ENCODE data around the gene LRRC8A.
"Not testable (repeated sequence)": the region's sequence is repeated elsewhere in the genome, so short reads cannot be mapped to it uniquely, and the experiment has no call there.

LRRC8A gene

DNA sequence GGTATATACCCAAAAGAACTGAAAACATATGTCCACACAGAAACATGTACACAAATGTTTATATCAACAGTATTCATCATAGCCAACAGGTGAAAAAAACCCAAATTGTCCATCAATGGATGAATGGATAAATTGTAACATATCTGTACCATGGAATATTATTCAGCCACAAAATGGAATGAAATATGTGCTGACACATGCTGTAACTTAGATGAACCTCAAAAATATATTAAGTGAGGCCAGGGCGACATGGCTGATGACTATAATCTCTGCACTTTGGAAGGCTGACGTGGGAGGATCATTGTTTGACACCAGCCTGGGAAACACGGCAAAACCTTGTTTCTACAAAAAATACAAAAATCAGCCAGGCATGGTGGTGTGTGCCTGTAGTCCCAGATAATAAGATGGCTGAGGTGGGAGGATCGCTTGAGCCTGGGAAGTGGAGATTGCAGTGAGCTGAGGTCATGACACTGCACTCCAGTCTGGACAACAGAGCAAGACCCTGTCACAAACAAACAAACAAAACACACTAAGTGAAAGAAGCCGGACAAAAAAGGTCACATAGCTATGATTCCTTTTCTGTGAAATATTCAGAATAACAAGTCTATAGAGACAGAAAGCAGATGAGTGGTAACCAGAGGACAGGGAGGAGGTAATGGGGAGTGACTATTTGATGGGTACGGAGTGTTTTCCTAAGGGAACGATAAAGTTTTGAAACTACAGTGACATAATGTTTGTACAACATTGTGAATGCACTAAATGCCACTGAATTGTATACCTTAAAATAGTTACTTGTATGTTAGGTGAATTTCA is 11.6 kb upstream of the LRRC8A start:
- no peak for DNase-seq

DNA sequence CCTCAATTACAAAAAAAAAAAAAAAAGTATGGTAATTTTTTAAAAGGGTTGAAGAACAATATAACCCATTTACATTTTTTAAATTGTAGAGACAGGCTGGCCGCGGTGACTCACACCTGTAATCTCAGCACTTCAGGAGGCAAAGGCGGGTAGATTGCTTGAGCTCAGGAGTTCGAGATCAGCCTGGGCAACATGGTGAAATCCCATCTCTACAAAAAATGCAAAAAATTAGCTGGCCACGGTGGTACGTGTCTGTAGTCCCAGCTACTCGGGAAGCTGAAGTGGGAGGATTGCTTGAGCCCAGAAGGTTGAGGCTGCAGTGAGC is 11.0 kb upstream of the LRRC8A start:
- DNase-seq = not testable (repeated sequence)

DNA sequence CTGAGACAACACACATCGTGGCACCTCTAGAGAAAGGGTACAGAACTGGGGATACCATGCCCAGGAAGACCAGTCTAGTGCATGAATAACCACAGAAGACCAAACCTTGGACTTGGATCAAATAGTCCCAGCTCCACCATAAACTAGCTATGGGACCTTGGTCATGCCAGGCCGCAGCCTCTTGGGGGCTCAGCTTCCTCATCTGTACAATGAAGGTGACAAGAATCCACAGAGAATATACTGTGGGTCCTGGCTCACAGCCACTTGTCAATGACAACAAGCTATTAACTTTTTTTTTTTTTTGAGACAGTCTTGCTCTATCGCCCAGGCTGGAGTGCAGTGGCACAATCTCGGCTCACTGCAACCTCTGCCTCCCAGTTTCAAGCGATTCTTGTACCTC is 4.1 kb upstream of the LRRC8A start:
- DNase-seq = no peak

GRCh38 chr9:128882677-128883603 is 1.0 kb downstream of the LRRC8A start:
- peak; percentile 29 for DNase-seq

- DNase-seq = no peak
These were observed 2.2 kb downstream of the LRRC8A start for GRCh38 chr9:128884164-128884563.

DNA sequence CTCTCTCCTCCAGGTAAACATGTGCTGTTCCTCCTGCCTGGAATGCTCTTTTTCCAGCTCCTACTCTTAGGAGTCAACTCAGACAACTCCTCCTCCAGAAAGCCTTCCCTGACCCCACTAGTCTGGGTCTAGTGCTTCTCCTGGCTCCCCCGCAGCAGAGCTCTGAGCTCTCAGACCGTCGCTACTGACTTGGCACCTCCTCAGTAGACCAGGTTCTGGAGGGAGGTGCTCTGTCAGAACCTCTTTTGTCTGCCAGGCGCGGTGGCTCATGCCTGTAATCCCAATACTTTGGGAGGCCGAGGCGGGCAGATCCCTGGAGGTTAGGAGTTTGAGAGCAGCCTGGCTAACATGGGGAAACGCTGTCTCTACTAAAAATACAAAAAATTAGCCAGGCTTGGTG is 3.4 kb downstream of the LRRC8A start:
- DNase-seq = no peak

GRCh38 chr9:128885798-128886197 is 3.9 kb downstream of the LRRC8A start:
- no peak for DNase-seq

GRCh38 chr9:128886211-128886891 is 4.4 kb downstream of the LRRC8A start:
- DNase-seq = no peak

GRCh38 chr9:128887049-128887448 is 5.1 kb downstream of the LRRC8A start:
- DNase-seq = no peak

DNA sequence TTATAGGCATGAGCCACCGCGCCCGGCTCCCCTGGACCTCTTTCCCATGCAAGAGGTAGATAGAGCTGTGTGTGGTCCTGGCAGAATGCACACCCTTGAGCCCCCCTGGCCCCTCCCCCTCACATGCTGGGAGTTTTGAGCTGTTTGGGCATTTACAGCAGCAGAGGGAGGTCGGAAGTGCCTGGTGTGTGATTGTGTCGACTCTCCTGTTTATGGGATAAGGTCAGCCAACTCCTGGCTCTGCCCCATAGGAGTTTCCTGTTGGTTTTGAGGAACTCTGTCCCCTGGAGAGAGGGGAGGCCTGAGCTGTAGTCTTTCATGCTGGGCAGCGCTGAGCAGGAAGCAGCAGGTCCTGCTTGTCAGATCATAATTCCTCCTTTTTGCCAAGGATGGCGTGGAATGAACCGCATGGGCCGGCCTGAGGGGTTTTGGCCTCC is 6.0 kb downstream of the LRRC8A start:
- no peak for DNase-seq

GRCh38 chr9:128891321-128892220 is 9.6 kb downstream of the LRRC8A start:
- no peak for DNase-seq

- no peak for DNase-seq
These were observed 10.4 kb downstream of the LRRC8A start for GRCh38 chr9:128892221-128892921.

GRCh38 chr9:128893354-128893753 is 11.4 kb downstream of the LRRC8A start:
- no peak for DNase-seq

DNA sequence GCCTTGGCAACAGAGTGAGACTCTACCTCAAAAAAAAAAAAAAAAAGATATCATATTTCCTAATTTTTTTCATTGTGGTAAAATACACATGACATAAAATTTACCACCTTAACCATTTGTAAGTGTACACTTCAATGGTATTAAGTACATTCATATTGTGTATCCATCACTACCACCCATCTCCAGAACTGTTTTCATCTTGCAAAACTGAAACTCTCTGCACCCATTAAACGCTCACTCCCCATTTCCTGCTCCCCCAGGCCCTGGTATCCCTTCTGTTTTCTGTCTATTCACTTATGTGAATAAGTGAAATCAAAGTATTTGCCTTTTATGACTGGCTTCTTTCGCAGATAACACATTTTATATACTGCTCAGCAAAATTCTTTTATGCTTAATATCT is 12.8 kb downstream of the LRRC8A start:
- no peak for DNase-seq

DNA sequence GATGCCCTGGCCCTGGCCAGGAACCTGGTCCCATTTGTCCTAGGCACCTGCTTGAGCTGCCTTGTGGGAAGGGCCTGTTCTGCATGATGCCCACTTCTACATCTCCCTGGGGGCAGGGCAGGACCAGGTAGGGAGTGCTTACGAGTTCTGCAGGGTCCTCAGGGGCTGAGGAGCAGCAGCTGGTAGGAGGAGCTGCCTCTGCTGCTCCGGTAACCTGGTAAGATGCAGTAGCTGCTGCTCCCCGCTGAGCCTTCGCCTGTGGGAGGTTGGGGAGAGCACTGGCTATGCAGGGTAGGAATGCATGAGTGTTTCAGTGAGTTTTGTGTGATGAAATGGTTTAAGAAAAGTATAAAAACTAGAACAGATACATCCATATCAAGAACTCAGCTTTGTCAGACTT is 13.6 kb downstream of the LRRC8A start:
- DNase-seq = no peak

DNA sequence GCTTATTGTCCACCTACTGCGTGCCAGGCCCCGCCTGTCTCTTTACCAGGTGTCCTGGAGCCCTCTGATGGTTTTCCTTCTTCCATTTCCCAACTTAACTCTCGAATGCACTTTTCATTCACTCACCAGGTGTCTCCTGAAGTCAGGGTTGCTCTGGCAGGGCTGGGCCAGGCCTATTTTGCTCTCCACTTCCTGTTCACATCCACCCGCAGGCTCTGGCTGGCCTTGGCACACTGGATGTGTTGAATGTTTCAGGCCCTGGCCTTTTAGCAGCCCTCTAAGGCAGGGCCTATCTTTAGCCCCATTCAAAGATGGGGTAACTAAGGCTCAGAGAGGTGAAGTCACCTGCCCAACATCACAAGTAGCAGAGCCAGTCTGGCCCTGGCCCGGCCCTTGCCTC is 16.4 kb downstream of the LRRC8A start:
- no peak for DNase-seq

DNA sequence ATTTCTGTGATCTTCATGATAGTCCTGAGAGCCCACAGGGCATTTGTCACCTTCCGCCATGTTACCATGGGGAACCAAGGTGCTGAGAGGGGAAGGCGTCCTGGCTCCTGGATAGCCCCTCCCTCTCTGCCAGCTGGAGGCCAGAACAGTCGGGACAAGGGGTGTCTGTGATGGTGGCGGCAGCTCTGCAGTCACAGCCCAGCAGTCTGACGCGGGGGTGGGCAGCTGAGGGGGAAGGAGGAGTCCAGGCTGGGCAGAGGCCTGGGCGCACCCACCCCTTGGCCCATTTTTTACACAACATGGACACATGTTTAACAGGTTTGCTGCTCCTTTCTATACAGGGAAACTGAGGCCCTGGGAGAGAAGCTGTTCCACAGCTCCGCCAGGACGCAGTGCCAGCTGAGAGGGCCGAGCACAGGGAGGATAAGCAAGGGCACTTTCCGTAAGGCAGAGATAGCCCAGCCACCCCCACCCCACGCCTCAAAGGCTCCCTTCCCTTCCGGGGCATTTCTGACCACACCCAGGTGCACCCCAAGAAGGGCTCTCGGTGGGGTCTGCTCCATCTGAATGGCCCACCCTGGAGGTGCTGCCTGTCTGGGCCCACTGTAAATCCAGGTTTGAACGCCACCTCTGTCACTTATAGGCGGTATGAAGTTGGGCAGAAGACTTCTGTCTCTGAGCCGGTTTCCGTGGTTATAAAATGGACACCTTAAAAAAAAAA is 17.1 kb downstream of the LRRC8A start:
- no peak for DNase-seq

DNA sequence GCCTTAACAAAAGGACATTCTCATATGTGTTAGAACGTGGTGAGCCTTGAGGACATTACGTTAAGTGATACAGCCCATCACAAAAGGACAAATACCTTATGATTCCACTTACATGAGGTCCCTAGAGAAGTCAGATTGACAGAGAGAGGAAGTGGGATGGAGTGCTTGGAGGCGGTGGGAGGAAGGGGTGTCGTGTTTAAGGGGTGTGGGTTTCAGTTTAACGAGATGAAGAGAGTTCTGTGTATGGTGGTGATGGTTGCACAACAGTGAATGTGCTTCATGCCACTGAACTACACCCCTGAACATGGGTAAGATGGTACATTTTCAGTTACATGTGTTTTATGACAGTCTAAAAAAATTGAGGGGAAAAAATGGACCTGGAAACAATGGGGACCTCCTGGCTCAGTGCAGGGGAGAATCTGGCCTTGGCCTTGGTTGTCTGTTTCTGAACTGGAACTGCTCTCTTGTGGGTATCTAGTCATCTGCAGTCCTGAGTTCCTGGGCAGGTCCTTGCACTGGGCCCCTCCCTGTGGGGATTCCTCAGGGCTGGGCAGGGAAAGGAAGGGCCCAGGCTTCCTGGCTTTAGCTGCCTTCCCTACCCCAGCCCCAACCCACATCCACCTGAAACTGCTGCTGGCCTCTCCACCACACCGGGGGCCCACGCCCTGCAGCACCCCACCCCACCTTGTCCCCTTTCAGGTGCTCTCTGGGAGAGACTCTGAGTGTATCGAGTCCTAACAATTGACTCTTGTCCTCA is 17.8 kb downstream of the LRRC8A start:
- DNase-seq = no peak

DNA sequence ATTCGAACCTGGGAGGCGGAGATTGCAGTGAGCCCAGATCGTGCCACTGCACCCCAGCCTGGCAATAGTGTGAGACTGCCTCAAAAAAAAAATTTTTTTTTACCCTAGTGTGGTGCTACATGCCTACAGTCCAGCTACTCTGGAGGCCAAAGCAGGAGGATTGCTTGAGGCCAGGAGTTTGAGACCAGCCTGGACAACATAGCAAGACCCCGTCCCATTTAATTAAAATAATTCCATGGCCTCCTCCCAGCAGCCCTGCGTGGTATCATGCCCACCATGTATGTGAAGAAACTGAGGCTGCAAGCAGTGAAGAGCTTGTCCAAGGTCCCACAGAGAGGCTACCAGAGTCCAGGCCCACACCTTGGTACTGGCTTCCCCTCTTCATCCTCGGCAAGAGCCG is 19.4 kb downstream of the LRRC8A start:
- DNase-seq = no peak

GRCh38 chr9:128901822-128902221 is 19.9 kb downstream of the LRRC8A start:
- DNase-seq = no peak
